H7 (cell line): ENCODE data around the gene PRMT3. TPM values are rescaled to one million over a fixed set of nuclear protein-coding genes. Genes with fewer than 3 reads are reported as not detected.

ENCODE experiments used
- DNase-seq: peaks from one replicate; pipeline ENCODE4 v3.0.0; 2012
- H3K27me3 ChIP-seq: 2 replicates; pipeline ENCODE4 v1.6.0; 2011; ENCODE audit warnings: mild to moderate bottlenecking, low read length; ENCODE audit not compliant: control insufficient read depth, insufficient read depth
- H3K36me3 ChIP-seq: replicated peaks from 2 replicates; pipeline ENCODE4 v1.5.1; 2011; ENCODE audit warnings: low read length; ENCODE audit not compliant: control insufficient read depth, insufficient read depth
- H3K4me3 ChIP-seq: 2 replicates; pipeline ENCODE4 v1.5.1; 2011; ENCODE audit warnings: low read depth, mild to moderate bottlenecking, control low read depth, low read length, moderate library complexity; ENCODE audit not compliant: insufficient read depth
- total RNA-seq: library from RNA; depleted of rRNA; stranded (reverse); fragments of >200 nt; shearing (Covaris generic); gene quantifications from 2 replicates; pipeline ENCODE4 v1.2.3, GENCODE V29; 2014

PRMT3 gene
- total RNA-seq, 1 experiment from 2014 or later = 49.8 TPM

- Histone ChIP-seq H3K27me3 (no peaks in the 10 kb centered on the region), H3K4me3 (no peak overlapping the region), H3K36me3 (no peaks in the 10 kb centered on the region)
- DNase-seq = no peak
Measured at GRCh38 chr11:20489948-20490347, 102.4 kb downstream of the PRMT3 start.

GRCh38 chr11:20493340-20493739 is 105.8 kb downstream of the PRMT3 start:
- Histone ChIP-seq H3K4me3 (no peak overlapping the region), H3K36me3 (no peaks in the 10 kb centered on the region), H3K27me3 (no peaks in the 10 kb centered on the region)
- DNase-seq = no peak

GRCh38 chr11:20497124-20497792 is 109.7 kb downstream of the PRMT3 start:
- Histone ChIP-seq H3K36me3 (no peaks in the 10 kb centered on the region), H3K4me3 (no peak overlapping the region), H3K27me3 (no peaks in the 10 kb centered on the region)
- no peak for DNase-seq

- no peak for DNase-seq
- no peaks in the 10 kb centered on the region; the same call in 1 of the 2 replicates for H3K36me3 ChIP-seq
- no peaks in the 10 kb centered on the region for H3K27me3 ChIP-seq
- H3K4me3 ChIP-seq = no peak overlapping the region
Measured at GRCh38 chr11:20501252-20501651, 113.7 kb downstream of the PRMT3 start.

- H3K4me3 ChIP-seq = no peak overlapping the region
- no peaks in the 10 kb centered on the region; the same call in 1 of the 2 replicates for H3K36me3 ChIP-seq
- no peaks in the 10 kb centered on the region for H3K27me3 ChIP-seq
- DNase-seq = no peak
Measured at GRCh38 chr11:20501971-20502370, 114.5 kb downstream of the PRMT3 start.

GRCh38 chr11:20511982-20512381 is 124.5 kb downstream of the PRMT3 start:
- Histone ChIP-seq H3K4me3 (no peak overlapping the region), H3K36me3 (no peaks in the 10 kb centered on the region)

GRCh38 chr11:20512869-20513268 is 125.4 kb downstream of the PRMT3 start:
- Histone ChIP-seq H3K36me3 (no peaks in the 10 kb centered on the region), H3K27me3 (no peaks in the 10 kb centered on the region), H3K4me3 (no peak overlapping the region)
- no peak for DNase-seq

More at GRCh38 chr11:20511982-20512381, 124.5 kb downstream of the PRMT3 start:
- H3K27me3 ChIP-seq = no peaks in the 10 kb centered on the region
- DNase-seq = no peak

GRCh38 chr11:20518323-20518834 is 130.9 kb downstream of the PRMT3 start:
- H3K4me3 ChIP-seq = no peak overlapping the region
- H3K36me3 ChIP-seq = no peaks in the 10 kb centered on the region
- DNase-seq = no peak
- H3K27me3 ChIP-seq = no peaks in the 10 kb centered on the region

GRCh38 chr11:20522536-20522935 is 135.0 kb downstream of the PRMT3 start:
- no peaks in the 10 kb centered on the region for H3K27me3 ChIP-seq
- H3K36me3 ChIP-seq = no peaks in the 10 kb centered on the region
- no peak overlapping the region for H3K4me3 ChIP-seq
- DNase-seq = peak; percentile 43

- DNase-seq = no peak
- H3K36me3 ChIP-seq = no peaks in the 10 kb centered on the region
- no peaks in the 10 kb centered on the region for H3K27me3 ChIP-seq
- no peak overlapping the region for H3K4me3 ChIP-seq
Measured at GRCh38 chr11:20529757-20530156, 142.2 kb downstream of the PRMT3 start.

GRCh38 chr11:20530942-20531703 is 143.6 kb downstream of the PRMT3 start:
- Histone ChIP-seq H3K4me3 (no peak overlapping the region), H3K27me3 (no peaks in the 10 kb centered on the region), H3K36me3 (no peaks in the 10 kb centered on the region)
- no peak for DNase-seq

GRCh38 chr11:20535271-20535881 is 147.9 kb downstream of the PRMT3 start:
- Histone ChIP-seq H3K27me3 (no peaks in the 10 kb centered on the region), H3K36me3 (no peaks in the 10 kb centered on the region), H3K4me3 (no peak overlapping the region)
- no peak for DNase-seq

GRCh38 chr11:20536365-20536764 is 148.8 kb downstream of the PRMT3 start:
- H3K4me3 ChIP-seq = no peak overlapping the region
- no peaks in the 10 kb centered on the region for H3K36me3 ChIP-seq
- no peaks in the 10 kb centered on the region for H3K27me3 ChIP-seq
- DNase-seq = no peak

GRCh38 chr11:20536784-20537183 is 149.3 kb downstream of the PRMT3 start:
- DNase-seq = no peak
- no peak overlapping the region for H3K4me3 ChIP-seq
- no peaks in the 10 kb centered on the region for H3K36me3 ChIP-seq
- no peaks in the 10 kb centered on the region for H3K27me3 ChIP-seq

GRCh38 chr11:20541503-20541902 is 154.0 kb downstream of the PRMT3 start:
- Histone ChIP-seq H3K4me3 (no peak overlapping the region), H3K36me3 (no peaks in the 10 kb centered on the region), H3K27me3 (no peaks in the 10 kb centered on the region)
- DNase-seq = no peak
